Activated T-helper 2 cell treated with anti-CD3 and anti-CD28 coated beads, Interferon-gamma antibody, Interleukin-2, Interleukin-4, amounts not matched to agents 10 μg/mL and 5 μg/mL and 100 μg/mL, durations not matched to agents 14 hours and 24 hours and 36 hours (primary cell): ENCODE results near the gene SH3RF3. TPM values are rescaled to one million over a fixed set of nuclear protein-coding genes. Genes with fewer than 3 reads are reported as not detected.

Source experiments
- DNase-seq: peaks from one replicate; pipeline ENCODE4 v3.0.0; 2021; ENCODE audit warnings: low spot score
- H3K27ac Mint-ChIP-seq: one replicate; pipeline ENCODE4 v1.8.0; 2021; ENCODE audit warnings: mixed read lengths
- H3K27me3 Mint-ChIP-seq: one replicate; pipeline ENCODE4 v1.8.0; 2021; ENCODE audit warnings: low read depth, mixed read lengths
- H3K36me3 Mint-ChIP-seq: one replicate; pipeline ENCODE4 v1.8.0; 2021; ENCODE audit warnings: low read depth, mixed read lengths
- H3K4me1 Mint-ChIP-seq: one replicate; pipeline ENCODE4 v1.8.0; 2021; ENCODE audit warnings: low read depth, mixed read lengths
- H3K4me3 Mint-ChIP-seq: one replicate; pipeline ENCODE4 v1.8.0; 2021; ENCODE audit warnings: low read depth, mild to moderate bottlenecking, moderate library complexity, mixed read lengths
- H3K9me3 Mint-ChIP-seq: one replicate; pipeline ENCODE4 v1.8.0; 2021; ENCODE audit warnings: mixed read lengths
- intact Hi-C: fragments of 100-400 bp; cut with micrococcal nuclease; formaldehyde crosslinking; loops from one replicate; pipeline ENCODE4 v1.15.1; 2023
- total RNA-seq: library from RNA; stranded (reverse); gene quantifications from 2 replicates; pipeline ENCODE4 v1.2.3, GENCODE V29; 2022

SH3RF3 gene
- total RNA-seq, 1 donor from 2014 or later, result 0.78 TPM

GRCh38 chr2:109373791-109374547, 245.0 kb downstream of the SH3RF3 start:
- Mint-ChIP-seq H3K27ac (no peak overlapping the region), H3K9me3 (no peaks in the 10 kb centered on the region), H3K4me1 (no peaks in the 10 kb centered on the region), H3K36me3 (no peaks in the 10 kb centered on the region), H3K4me3 (no peak overlapping the region), H3K27me3 (peaks cover 5% of the 10 kb centered on the region)
- intact Hi-C loops, result no loop called here
- DNase-seq, result no peak

GRCh38 chr2:109374548-109375130, 245.6 kb downstream of the SH3RF3 start:
- no peak for DNase-seq
- no peaks in the 10 kb centered on the region for H3K9me3 Mint-ChIP-seq
- intact Hi-C loops, result no loop called here
- no peak overlapping the region for H3K27ac Mint-ChIP-seq
- H3K36me3 Mint-ChIP-seq, result no peaks in the 10 kb centered on the region
- H3K4me1 Mint-ChIP-seq, result no peaks in the 10 kb centered on the region
- H3K27me3 Mint-ChIP-seq, result peaks cover 5% of the 10 kb centered on the region
- H3K4me3 Mint-ChIP-seq, result no peak overlapping the region

- Mint-ChIP-seq H3K36me3 (no peaks in the 10 kb centered on the region), H3K4me1 (no peaks in the 10 kb centered on the region), H3K4me3 (no peak overlapping the region), H3K9me3 (no peaks in the 10 kb centered on the region), H3K27ac (no peak overlapping the region), H3K27me3 (peaks cover 5% of the 10 kb centered on the region)
- intact Hi-C loops, result no loop called here
- no peak for DNase-seq
These were observed 246.1 kb downstream of the SH3RF3 start for GRCh38 chr2:109375131-109375561.

GRCh38 chr2:109375656-109376055, 246.7 kb downstream of the SH3RF3 start:
- Mint-ChIP-seq H3K36me3 (no peaks in the 10 kb centered on the region), H3K4me3 (no peak overlapping the region), H3K27ac (no peak overlapping the region), H3K9me3 (no peaks in the 10 kb centered on the region), H3K4me1 (no peaks in the 10 kb centered on the region), H3K27me3 (peaks cover 4% of the 10 kb centered on the region)
- no peak for DNase-seq
- intact Hi-C loops, result no loop called here

- no peak for DNase-seq
- Mint-ChIP-seq H3K4me1 (no peaks in the 10 kb centered on the region), H3K9me3 (no peaks in the 10 kb centered on the region)
These were observed 247.1 kb downstream of the SH3RF3 start for GRCh38 chr2:109376115-109376514.

GRCh38 chr2:109376796-109377495, 247.9 kb downstream of the SH3RF3 start:
- Mint-ChIP-seq H3K36me3 (no peaks in the 10 kb centered on the region), H3K27ac (no peak overlapping the region), H3K4me3 (no peak overlapping the region), H3K4me1 (no peaks in the 10 kb centered on the region), H3K27me3 (peaks cover 4% of the 10 kb centered on the region), H3K9me3 (no peaks in the 10 kb centered on the region)
- intact Hi-C loops, result no loop called here
- no peak for DNase-seq

More at GRCh38 chr2:109376115-109376514, 247.1 kb downstream of the SH3RF3 start:
- Mint-ChIP-seq H3K36me3 (no peaks in the 10 kb centered on the region), H3K27me3 (peaks cover 4% of the 10 kb centered on the region), H3K27ac (no peak overlapping the region), H3K4me3 (no peak overlapping the region)
- intact Hi-C loops, result no loop called here

GRCh38 chr2:109377976-109378375, 249.0 kb downstream of the SH3RF3 start:
- Mint-ChIP-seq H3K27me3 (peaks cover 4% of the 10 kb centered on the region), H3K4me3 (no peak overlapping the region), H3K36me3 (no peaks in the 10 kb centered on the region), H3K9me3 (no peaks in the 10 kb centered on the region), H3K27ac (no peak overlapping the region), H3K4me1 (no peaks in the 10 kb centered on the region)
- intact Hi-C loops, result no loop called here
- DNase-seq, result no peak

GRCh38 chr2:109378682-109379081, 249.7 kb downstream of the SH3RF3 start:
- no peaks in the 10 kb centered on the region for H3K36me3 Mint-ChIP-seq
- intact Hi-C loops, result no loop called here
- no peak overlapping the region for H3K4me3 Mint-ChIP-seq
- H3K9me3 Mint-ChIP-seq, result no peaks in the 10 kb centered on the region
- peaks cover 4% of the 10 kb centered on the region for H3K27me3 Mint-ChIP-seq
- no peak for DNase-seq
- H3K27ac Mint-ChIP-seq, result no peak overlapping the region
- H3K4me1 Mint-ChIP-seq, result no peaks in the 10 kb centered on the region

- no peaks in the 10 kb centered on the region for H3K9me3 Mint-ChIP-seq
- H3K4me1 Mint-ChIP-seq, result no peaks in the 10 kb centered on the region
- H3K36me3 Mint-ChIP-seq, result no peaks in the 10 kb centered on the region
- H3K4me3 Mint-ChIP-seq, result no peak overlapping the region
- intact Hi-C loops, result no loop called here
- peaks cover 4% of the 10 kb centered on the region for H3K27me3 Mint-ChIP-seq
- no peak for DNase-seq
- no peak overlapping the region for H3K27ac Mint-ChIP-seq
These were observed 250.5 kb downstream of the SH3RF3 start for GRCh38 chr2:109379507-109379906.

GRCh38 chr2:109380502-109381326, 251.7 kb downstream of the SH3RF3 start:
- no peaks in the 10 kb centered on the region for H3K36me3 Mint-ChIP-seq
- no peak overlapping the region for H3K27ac Mint-ChIP-seq
- no peak for DNase-seq
- no peaks in the 10 kb centered on the region for H3K4me1 Mint-ChIP-seq
- intact Hi-C loops, result no loop called here
- no peak overlapping the region for H3K4me3 Mint-ChIP-seq
- no peaks in the 10 kb centered on the region for H3K9me3 Mint-ChIP-seq
- peaks cover 4% of the 10 kb centered on the region for H3K27me3 Mint-ChIP-seq

- Mint-ChIP-seq H3K27me3 (peaks cover 4% of the 10 kb centered on the region), H3K4me1 (no peaks in the 10 kb centered on the region), H3K4me3 (no peak overlapping the region), H3K36me3 (no peaks in the 10 kb centered on the region), H3K27ac (no peak overlapping the region), H3K9me3 (no peaks in the 10 kb centered on the region)
- intact Hi-C loops, result no loop called here
- no peak for DNase-seq
These were observed 252.4 kb downstream of the SH3RF3 start for GRCh38 chr2:109381327-109381820.

- intact Hi-C loops, result no loop called here
- peaks cover 4% of the 10 kb centered on the region for H3K27me3 Mint-ChIP-seq
- no peaks in the 10 kb centered on the region for H3K9me3 Mint-ChIP-seq
- H3K4me1 Mint-ChIP-seq, result no peaks in the 10 kb centered on the region
- DNase-seq, result no peak
- no peak overlapping the region for H3K4me3 Mint-ChIP-seq
- no peaks in the 10 kb centered on the region for H3K36me3 Mint-ChIP-seq
- no peak overlapping the region for H3K27ac Mint-ChIP-seq
These were observed 253.4 kb downstream of the SH3RF3 start for GRCh38 chr2:109382226-109382895.
